Fibroblast of the conjunctiva (primary cell): ENCODE data around the gene SERPINA1.
"Not testable (repeated sequence)": the region's sequence is repeated elsewhere in the genome, so short reads cannot be mapped to it uniquely, and the experiment has no call there.

Experiments
- DNase-seq: peaks from one replicate; pipeline ENCODE4 v3.0.0-alpha.2; 2010; ENCODE audit warnings: low read depth

Gene SERPINA1

DNA sequence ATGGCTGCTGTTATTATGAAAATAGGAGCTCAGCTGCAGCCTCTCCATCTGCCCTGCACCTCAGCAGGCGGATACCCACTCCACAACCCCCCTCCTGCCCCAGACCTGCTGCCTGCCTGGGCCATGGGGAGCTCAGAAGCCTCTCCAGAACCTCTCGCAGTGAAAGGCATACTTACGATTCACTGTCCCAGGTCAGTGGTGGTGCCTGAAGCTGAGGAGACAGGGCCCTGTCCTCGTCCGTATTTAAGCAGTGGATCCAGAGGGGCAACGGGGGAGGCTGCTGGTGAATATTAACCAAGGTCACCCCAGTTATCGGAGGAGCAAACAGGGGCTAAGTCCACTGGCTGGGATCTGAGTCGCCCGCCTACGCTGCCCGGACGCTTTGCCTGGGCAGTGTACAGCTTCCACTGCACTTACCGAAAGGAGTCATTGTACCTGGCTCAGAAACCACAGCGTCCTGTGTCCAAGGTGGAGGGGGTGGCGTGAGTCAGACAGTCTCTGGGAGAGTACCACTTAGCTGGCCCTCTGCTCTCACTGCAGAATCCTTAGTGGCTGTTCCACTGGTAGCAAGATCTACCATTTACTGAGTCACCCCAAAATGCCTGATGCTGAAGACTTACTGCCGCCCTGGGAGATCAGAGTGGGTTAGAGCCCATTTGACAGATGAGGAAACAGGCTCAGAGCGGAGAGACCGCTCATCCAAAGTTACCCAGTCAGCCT, at the start of gene SERPINA1:
Gene SERPINA1, minus strand, starts transcription at position 219 of the 720 bp plus-strand sequence. CDS start 5,365 bp downstream, outside the sequence.
- DNase-seq, result no peak

DNA sequence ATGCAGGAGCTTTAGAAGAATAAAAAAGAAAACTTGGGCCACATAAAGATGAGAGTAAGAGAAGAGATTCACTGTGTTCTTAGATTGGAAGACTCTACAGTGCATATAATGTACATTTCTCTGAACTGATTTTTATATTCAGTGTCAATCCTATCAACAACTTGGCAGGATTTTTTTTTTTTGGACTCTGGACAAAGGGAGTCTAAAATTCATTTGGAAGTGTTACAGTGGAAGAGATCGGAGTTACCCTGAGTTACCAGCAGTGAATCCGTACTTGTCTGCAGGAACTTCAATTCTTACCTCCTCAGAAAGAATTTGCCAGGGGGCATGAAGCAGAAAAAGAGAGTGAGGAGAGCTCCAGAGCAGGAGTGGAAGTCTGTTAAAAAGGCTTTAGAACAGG, 40.2 kb upstream of the SERPINA1 start:
- no peak for DNase-seq

DNA sequence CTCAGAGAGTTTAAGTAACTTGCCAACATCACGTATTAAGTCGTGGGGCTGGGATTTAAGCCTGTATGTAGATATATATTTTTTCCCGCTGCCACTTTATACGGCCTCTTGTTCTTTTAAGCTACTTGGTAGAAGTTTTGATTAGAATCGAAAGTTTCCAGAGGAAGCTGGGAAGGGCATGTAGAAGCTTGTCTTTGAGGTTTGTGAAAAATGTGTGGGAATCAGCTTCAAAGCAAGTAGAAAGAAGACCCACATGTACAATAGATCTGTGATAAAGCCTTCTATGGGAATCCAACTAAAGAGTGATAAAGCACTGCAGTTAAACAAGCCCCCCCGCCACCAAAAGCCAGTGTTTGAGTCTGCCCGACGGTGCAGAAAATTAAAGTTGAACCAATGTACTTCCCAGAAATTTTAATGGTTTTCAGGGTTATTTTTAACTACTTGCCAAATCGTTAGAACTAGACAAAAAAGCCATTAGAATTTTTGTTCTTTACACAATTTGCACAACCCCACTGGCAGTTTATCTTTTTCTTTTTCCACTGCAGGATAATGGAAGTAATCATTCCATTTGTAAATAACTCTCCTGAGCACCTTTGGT, 38.7 kb upstream of the SERPINA1 start:
- no peak for DNase-seq

DNA sequence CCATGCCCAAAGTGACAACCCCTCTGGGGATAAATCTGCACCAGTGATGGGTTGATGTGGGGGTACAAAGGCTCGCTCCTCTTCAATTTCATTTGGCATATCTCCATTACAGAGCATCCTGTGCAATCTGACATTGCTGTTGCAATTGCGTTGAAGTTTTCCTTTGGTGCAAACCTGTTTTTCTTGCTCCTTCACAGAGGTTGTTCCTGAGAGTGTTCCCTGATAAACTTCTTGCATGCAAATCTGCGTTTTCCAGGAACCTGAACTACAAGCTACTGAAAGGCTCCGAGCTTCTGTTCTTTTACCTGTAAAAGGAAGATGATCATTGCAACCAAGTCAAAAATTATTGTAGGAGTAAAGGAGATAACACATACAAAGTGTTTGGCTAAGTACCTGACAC, 38.1 kb upstream of the SERPINA1 start:
- DNase-seq, result no peak

GRCh38 chr14:94424371-94424770, 36.0 kb upstream of the SERPINA1 start:
- DNase-seq, result no peak

GRCh38 chr14:94423453-94424056, 35.2 kb upstream of the SERPINA1 start:
- peak; percentile 39 for DNase-seq

DNA sequence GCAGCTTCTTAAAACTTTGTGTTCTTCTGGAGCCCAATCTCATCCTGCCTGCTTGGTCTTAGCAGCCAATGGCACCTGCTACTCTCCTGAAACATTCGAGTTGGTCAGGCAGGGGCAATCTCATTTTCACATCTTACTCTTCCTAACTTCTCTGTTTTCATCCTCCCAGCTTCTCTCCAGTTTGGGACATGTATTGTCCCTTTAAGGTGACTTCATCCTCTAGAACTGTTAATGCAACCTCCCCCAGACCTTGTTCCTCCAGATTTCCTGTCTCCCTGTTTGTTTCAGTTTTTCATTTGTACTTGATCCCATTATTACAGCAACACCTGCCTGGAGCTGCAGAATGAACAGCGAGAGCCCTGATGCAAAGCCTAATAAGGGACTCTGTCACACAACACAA, 32.9 kb upstream of the SERPINA1 start:
- no peak for DNase-seq

DNA sequence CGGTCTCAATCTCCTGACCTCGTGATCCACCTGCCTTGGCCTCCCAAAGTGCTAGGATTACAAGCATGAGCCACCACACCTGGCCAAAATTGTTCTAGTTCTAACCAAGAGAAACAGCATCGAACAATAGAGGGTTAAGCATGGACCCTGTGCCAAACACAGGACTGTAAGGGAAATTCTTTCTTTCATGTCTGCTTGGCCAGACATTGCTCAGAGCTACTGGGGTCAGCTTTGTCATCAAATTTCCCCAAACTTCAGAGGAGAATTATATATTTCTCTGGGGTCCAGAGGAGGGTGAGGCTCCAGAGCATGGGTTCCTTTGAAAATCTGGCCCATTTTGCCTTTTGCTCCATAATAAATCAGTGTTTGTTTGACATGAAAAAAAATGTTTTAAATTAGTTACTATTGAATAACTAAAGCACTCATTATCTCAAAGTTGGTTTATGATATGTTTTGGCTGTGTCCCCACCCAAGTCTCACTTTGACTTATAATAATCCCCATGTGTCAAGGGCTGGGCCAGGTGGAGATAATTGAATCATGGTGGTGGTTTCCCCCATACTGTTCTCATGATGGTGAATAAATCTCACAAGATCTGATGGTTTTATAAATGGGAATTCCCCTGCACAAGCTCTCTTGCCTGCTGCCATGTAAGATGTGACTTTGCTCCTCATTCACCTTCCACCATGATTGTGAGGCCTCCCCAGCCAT, 29.2 kb upstream of the SERPINA1 start:
- DNase-seq, result not testable (repeated sequence)

DNA sequence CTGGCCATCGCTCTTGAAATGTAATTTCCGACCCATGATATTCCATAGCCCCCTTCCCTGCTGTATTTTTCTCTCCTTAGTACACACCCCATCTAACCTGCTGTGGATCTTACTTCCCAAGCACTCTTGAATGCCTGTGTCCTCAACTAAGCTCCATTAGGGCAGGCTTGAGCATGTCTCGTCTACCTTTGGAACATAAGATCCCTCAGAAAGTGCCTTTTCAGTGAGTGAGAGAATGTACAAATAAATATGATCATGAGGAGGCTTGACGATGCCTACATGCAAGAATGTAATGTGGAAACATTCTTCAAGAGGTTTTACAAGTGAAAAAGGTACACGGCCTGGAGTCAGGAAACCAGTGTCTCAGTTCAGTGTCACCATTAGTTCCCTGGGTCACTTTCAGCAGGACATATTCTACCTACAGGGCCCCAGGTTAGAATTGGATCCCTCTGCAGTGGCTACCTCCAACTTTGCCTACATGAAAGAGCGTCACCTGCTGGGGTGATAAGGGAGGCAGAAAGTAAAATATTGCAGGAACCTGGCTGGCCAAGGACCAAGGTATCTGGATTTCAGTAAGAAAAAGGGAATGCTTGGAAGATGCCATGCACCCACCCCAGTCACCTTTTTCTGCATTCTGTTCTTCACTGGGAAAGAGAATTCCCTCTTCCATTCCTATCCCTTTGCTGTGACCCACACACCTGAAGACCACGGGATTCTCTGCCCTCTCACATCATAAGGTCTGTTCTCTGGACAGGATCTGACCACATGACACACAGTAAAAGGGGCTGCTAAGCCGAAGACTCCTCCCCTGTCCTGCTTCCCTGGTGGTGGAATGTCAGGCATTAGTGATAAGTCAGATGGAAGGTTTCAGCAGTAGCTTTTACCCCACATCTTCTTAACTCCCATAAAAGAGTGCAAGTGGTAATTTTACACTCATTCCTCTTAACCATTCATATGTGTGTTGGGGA, 24.6 kb upstream of the SERPINA1 start:
- no peak for DNase-seq

DNA sequence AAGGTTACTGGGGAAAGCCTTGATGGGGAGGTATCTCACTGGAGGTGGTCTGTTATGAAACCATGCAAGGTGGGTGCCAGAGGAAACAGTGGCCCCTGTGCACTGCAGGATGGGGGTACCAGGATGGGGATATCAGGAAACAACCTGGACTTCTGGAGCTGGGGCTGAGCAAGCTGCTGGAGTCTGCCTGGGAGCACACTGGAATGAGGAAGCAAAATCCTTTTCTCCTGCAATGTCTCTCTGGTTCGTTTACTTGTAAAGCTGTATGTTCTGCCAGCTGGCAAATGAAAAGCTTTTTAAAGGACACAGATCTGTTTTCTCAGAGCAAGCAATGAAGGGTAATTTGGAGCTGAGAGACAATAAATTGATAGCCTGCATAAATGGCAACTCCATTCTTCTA, 23.2 kb upstream of the SERPINA1 start:
- DNase-seq, result no peak

GRCh38 chr14:94409430-94409829, 21.0 kb upstream of the SERPINA1 start:
- not testable (repeated sequence) for DNase-seq

DNA sequence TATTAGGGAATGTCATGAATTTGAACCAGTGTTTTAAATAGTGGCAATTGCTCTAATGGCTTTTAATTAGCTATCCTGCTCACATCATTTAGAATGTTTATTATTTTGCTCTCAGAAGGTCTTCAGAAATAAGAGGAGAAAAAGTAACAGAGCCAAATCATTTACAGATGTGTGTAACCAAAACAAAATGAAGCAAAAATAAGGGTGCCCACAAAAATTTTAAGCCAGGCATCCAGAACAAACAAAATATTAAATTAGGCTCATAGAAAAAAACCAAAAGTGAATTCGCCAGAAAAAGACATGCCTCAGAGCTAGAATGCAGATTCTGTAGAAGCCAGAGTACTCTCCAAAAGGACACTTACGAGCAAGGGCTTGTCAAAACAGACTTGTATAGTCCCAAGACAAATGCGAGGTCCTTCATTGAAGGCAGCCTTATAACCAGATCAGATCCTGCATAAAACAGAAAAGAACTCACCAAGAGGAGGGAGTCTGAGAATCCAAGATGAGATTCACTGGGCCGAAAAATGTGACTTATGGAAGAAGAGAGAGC, 20.2 kb upstream of the SERPINA1 start:
- no peak for DNase-seq

DNA sequence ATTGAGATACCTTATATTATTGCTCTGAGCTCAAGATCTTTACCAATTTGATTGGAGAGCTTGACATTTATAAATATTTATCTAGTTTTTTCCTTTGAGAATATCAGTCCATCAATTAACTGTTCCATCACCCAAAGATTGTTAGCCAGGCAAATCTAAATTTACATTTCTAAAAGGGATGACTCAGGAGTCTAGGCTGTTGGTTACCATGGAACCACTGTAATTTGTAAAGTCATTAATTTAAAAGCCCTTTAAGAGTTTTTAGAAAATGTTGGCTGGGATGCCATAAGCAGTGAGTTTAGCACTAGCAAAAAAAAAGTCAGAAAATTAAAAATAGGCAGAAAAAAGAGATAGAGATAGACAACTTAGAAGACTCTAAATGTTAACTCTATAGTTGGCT, 19.5 kb upstream of the SERPINA1 start:
- DNase-seq, result no peak

DNA sequence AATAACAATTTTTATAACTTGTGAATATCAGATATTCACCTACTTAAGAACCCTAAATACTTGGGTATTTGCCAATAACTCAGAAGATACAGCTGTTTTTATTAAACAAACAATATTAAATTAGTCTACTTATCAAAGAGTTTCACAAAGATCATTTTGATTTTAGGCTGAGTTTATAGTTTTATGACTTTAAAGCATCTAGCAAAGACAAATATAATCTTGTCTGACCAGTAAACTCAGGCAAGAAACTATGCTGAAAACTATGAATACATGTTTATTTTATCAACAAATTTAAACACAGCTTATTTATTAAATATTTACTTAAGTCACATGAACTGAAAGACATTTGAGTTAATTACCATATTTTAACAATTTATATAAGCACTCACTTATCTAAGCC, 18.5 kb upstream of the SERPINA1 start:
- DNase-seq, result no peak

- DNase-seq, result no peak
Observed at GRCh38 chr14:94405486-94405885, 17.1 kb upstream of the SERPINA1 start.

DNA sequence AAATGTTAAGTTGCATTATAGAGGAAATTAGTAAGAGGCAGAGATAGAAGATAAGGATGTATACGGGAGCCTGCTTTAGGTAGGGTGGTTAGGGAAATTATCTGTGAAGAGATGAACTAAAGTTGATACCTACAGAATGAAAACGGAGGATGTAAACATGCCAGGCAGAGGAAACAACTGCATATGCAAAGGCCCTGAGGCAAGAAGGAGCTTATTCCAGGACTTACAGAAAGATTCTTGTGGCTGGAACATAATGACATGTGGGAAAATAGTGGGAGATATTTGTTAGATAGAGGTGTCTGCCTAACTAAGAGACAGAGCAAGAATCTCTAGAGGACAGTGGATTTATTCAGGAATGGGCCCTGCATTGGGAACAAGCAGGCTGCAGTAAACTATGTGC, 16.2 kb upstream of the SERPINA1 start:
- DNase-seq, result no peak

GRCh38 chr14:94403312-94403932, 15.0 kb upstream of the SERPINA1 start:
- DNase-seq, result no peak

- no peak for DNase-seq
Observed at GRCh38 chr14:94401083-94401482, 12.7 kb upstream of the SERPINA1 start.

DNA sequence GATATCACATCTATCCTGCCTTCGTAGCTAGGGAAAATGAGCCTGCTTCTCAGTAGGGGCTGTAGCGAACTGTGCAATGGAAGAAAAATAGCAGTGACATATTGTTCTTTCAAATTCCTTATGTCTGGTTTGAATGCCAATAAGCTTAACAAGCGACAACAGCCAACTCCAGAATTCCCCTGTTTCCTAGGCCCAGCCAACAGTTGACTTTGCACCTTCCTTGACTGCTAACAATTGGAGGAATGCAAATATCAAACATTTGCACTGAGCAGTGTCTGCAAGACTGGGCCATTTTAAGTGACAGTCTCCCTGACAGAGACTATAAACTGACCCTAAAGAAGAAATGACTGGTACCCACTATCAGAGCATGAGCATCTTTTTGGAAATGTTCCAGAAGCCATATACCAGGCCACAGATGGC, 12.0 kb upstream of the SERPINA1 start:
- no peak for DNase-seq

DNA sequence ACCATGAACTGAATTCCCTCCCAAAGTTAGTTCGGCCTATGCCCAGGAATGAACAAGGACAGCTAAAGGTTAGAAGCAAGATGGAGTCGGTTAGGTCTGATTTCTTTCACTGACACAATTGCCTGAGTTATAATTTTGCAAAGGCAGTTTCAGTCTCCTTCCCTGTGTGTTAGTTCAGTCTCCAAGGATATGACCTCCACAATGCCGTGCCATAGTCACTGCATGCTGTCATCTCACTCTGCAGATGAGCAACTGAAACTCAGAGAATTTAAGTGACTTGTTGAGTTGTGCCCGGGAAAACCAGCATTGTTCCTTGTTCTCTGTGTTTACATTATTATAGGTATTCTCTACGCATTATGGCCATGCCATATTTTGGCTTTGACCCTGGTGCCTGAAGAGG, 10.1 kb upstream of the SERPINA1 start:
- no peak for DNase-seq

- DNase-seq, result no peak
Observed at GRCh38 chr14:94398182-94398479, 9.7 kb upstream of the SERPINA1 start.
